Measurements from ENCODE around the gene GABRD.

GRCh38 chr1:1989102-1989542 lies 30.0 kb upstream of the GABRD start:
- TF ChIP-seq SMAD4 (CRISPR knock-in tag; IDR thresholded peaks at IDR 0.05) (no peak), CTCF (IDR thresholded peaks at IDR 0.05) (no peak), SP1 (CRISPR knock-in tag; conservative IDR thresholded peaks at IDR 0.05) (no peak), ZNF121 (CRISPR knock-in tag; IDR thresholded peaks at IDR 0.05) (no peak), AFF4 (CRISPR knock-in tag; IDR thresholded peaks at IDR 0.05; ENCODE audit: borderline replicate concordance) (no peak)
